GM18951 (cell line): ENCODE measurements around the gene CD48.
"Not testable (repeated sequence)": the region's sequence is repeated elsewhere in the genome, so short reads cannot be mapped to it uniquely, and the experiment has no call there.

Source experiments
- POLR2A ChIP-seq: IDR thresholded peaks from 4 replicates; pipeline ENCODE4 v1.6.1; 2011; ENCODE audit warnings: mild to moderate bottlenecking; ENCODE audit not compliant: insufficient read length, insufficient read depth; ENCODE audit errors: extremely low read depth
- in situ Hi-C: fragments of 300-500 bp; cut with MboI; formaldehyde crosslinking; loops from one replicate; pipeline ENCODE4 v1.12.0; 2022; ENCODE audit warnings: low sequenced_read_pairs, mixed read lengths, inconsistent platforms; ENCODE audit not compliant: unreplicated experiment

Gene CD48

DNA sequence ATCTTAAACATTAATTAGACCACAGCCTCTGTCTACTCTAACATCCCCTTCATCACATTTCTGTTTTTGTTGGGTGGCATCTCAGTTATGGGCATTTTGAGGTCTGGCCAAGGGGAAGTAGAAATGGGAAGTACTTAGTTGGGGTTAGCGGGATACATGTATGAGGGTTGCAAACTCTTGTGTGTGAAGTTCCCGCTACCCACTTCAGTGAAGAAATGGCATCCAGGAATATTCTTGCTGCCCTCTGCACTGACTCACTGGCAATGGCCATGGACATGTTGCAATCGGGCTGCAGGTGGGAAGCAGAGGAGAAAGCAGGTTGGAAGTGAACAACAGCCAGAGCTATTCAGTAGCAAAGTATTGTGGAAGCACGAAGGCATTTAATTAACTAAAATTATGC, 7.4 kb downstream of the CD48 start:
- TF ChIP-seq POLR2A, result no peak
- in situ Hi-C loops, result no loop called here

DNA sequence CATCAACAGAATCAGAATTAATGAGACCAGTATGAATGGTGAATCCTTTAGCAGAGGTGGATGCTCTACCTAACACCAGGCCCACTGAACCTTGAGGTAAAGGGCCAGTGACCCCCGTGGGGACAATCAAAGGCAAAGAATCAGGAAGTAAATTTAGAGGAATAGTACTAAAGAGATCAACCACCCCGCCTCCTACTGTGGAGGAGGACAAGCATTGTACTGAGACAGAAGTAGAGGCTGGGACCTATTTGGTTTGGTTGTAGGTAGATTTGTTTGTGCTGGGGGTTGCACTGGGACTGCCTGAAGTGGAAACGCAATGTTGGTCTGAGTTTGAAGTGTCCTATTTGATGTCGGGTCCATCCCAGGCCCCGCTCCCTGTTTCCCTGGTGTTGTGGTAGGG, 9.5 kb downstream of the CD48 start:
- in situ Hi-C loops, result no loop called here
- TF ChIP-seq POLR2A, result no peak

DNA sequence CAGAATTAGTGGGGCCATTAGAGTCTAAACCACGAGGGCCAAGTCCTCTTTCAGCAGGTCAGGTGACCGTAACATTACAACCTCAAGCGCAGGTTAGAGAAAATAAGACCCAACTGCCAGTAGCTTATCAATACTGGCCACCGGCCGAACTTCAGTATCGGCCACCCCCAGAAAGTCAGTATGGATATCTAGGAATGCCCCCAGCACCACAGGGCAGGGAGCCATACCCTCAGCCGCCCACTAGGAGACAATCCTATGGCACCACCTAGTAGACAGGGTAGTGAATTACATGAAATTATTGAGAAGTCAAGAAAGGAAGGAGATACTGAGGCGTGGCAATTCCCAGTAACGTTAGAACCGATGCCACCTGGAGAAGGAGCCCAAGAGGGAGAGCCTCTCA, 19.2 kb downstream of the CD48 start:
- in situ Hi-C loops, result not testable (repeated sequence)

- TF ChIP-seq POLR2A, result peak; percentile 11
- in situ Hi-C loops, result no loop called here
Observed at GRCh38 chr1:160685266-160685665, 26.4 kb downstream of the CD48 start.

DNA sequence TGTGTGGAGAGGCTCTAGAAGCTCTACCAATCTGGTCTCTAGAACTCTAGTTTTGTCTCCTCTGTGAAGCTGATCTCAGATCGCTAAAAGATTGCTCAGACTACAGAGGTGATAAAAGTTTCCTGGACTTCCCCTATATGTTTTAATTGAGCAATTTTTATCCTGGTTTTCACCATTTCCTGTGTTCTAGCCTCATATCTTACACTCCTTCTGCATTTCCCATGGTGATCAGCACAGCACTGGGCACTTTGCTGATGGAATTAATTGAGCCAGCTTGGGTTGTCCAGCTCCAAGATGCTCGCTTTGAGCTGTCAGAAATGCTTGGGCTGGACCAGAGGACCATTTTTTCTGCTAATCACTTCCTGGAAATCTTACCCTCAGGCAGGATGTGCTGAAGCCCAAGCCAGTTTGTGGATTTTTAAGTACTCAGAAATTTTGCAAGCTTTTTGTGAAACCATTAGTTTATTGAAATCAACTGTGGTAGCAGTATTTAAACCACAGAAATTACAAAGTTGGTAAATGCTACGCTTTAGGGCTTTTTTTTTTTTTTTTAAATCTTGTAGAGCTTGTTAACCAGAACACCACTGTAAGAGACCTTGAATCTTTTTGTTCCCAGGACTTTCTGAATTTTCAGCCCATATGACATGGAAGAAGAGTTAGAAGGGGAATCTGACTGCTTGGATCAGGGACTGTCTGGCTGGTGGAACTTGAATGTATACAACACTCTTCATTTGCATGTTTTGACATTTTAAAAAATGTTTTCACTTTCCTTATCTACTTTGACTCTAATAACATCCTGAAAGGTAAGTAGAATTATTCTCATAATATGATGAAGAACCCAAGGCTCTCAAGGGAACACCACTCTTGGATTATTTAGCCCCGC, 28.4 kb downstream of the CD48 start:
- no peak for TF ChIP-seq POLR2A
- in situ Hi-C loops, result no loop called here

DNA sequence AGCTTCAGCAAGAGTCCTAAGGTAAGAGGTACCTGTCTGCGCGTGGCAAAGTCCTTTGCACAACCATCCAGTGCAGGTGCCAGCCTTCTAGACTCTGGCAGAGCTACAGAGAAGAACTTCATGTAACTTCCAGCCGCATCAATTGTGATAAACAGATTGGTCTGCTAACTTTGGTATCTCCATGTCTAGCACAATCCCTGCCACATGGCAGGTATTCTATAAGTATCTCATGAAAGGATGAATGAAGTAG, 29.8 kb downstream of the CD48 start:
- in situ Hi-C loops, result no loop called here
- TF ChIP-seq POLR2A, result no peak

- in situ Hi-C loops, result no loop called here
- TF ChIP-seq POLR2A, result no peak
Observed at GRCh38 chr1:160681066-160681890, 30.3 kb downstream of the CD48 start.

DNA sequence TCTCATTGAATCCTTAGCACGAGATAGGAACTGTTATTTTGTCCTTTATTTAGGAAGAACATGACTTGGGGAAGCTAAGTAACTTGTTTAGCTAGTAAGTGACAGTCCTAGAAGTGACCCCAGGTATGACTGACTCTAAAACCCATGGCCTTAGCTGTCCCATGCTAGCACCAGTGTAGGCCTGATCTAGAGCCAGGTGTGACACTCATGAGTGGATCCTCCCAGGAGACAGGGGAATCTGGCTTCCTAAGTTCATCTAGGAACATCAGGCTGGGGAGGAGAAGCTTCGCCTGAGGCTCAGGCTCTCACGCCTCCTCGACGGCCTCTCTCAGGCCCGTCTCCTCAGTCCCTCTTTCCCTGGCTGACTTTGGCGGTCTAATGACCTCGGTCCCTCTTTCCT, 31.2 kb downstream of the CD48 start:
- in situ Hi-C loops, result no loop called here

DNA sequence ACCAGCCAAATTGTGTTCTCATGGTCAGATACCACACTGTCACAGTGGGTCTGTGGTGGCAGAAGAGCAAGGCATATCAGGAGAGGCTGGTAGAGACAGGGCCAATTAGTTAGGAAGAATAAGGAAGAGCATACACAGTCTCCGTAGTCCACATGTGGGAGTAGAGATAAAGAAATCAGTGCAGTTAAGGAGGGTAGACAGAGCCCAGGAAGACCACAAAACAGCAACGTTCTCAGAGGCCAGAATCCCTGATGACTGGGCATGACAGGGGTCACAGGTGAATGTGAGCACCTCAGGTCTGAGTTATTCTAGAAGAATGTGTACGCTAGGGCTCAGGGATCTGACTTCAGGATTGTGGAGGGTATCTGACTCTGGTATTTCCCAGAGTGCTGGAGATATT, 31.7 kb downstream of the CD48 start:
- in situ Hi-C loops, result no loop called here

More for the DNA sequence above, 31.2 kb downstream of the CD48 start:
- TF ChIP-seq POLR2A, result no peak

DNA sequence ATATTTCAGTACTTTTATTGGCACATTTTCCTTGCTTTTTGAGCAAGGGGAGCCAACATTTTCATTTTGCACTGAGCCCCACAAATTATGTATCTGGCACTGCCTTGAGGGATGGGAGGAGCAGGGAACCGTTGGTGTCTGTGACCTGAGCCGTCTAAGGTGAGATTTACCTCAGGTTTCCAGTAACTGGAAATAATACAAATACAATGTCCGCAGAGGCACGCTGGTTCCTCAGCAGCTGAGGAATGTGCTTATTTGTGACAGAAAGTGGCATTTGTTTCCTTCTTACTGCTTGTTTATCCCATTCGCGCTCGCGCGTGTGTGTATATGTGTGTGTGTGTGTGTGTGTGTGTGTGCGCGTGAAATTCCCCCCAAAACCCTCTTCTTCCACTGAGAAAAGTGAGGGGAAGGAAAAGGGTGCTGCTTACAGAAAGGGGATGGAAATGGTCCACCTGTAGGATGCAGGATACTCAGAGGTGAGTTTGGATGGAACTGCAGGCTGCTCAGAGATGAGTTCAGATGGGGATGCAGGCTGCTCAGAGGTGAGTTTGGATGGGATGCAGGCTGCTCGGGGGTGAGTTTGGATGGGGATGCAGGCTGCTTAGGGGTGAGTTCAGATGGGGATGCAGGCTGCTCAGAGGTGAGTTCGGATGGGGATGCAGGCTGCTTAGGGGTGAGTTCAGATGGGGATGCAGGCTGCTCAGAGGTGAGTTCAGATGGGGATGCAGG, 34.6 kb downstream of the CD48 start:
- TF ChIP-seq POLR2A, result no peak
- in situ Hi-C loops, result no loop called here

More for the DNA sequence above, 31.7 kb downstream of the CD48 start:
- TF ChIP-seq POLR2A, result no peak

DNA sequence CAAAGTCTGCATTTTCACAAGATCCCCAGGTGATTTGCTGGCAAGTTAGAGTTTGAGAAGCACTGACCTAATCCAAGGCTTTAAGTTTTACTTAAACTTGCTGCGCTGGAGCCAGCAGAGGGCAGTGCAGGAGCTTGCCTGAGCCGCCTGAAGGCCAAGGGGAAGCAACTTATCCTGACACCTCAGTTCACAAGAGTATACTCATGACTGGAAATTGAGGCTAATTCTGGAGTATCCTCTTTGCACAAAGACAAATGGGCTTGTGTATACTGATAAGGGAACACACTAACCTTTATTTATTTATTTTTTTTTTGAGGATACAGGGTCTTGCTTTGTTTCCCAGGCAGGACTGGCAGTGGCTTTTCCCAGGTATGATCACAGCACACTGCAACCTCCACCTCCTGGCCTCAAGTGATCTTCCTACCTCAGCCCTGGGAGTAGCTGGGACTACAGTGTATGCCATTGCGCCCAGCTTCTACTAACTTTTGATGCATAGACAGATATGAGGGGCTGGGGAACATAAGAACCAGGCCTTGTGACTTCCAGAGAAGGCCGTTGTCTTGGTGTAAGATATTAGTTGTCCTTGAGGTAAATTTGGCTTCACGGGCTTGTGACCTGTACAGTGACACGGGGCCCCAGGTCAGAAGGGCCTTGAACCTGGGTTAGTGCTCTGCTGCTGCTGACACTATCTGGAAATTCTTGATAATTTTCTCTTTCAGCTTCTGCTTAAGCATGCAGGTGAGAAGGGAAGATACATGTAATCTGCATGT, 35.8 kb downstream of the CD48 start:
- TF ChIP-seq POLR2A, result peak; percentile 1
- in situ Hi-C loops, result no loop called here

GRCh38 chr1:160674415-160674814, 37.2 kb downstream of the CD48 start:
- TF ChIP-seq POLR2A, result peak; percentile 36
- in situ Hi-C loops, result no loop called here
